Cardiac fibroblast (primary cell): ENCODE results near the gene SLC37A2.

Experiments
- DNase-seq, 2 donors: peaks; one replicate each; pipeline versions ENCODE4 v3.0.0 to v3.0.0-alpha.2; 2010; ENCODE audit warnings: low read depth in 2 of 2
- H3K4me3 ChIP-seq, 2 donors: replicated peaks in 1 of 2; 1 replicate in 1 of 2; 2 replicates in 1 of 2; pipeline ENCODE4 v1.5.1; 2011; ENCODE audit warnings: low read depth in 2 of 2, low read length in 2 of 2, mild to moderate bottlenecking in 2 of 2, moderate library complexity in 1 of 2
- CTCF ChIP-seq: IDR thresholded peaks from one replicate; pipeline ENCODE4 v1.5.1; 2011; ENCODE audit warnings: low read depth, mild to moderate bottlenecking, low read length, inconsistent platforms

The SLC37A2 gene

GRCh38 chr11:125082611-125083311 lies 19.7 kb downstream of the SLC37A2 start:
- H3K4me3 ChIP-seq: no peak overlapping the region
- peak; percentile 59 to 89 for DNase-seq
- no peak for TF ChIP-seq CTCF

DNA sequence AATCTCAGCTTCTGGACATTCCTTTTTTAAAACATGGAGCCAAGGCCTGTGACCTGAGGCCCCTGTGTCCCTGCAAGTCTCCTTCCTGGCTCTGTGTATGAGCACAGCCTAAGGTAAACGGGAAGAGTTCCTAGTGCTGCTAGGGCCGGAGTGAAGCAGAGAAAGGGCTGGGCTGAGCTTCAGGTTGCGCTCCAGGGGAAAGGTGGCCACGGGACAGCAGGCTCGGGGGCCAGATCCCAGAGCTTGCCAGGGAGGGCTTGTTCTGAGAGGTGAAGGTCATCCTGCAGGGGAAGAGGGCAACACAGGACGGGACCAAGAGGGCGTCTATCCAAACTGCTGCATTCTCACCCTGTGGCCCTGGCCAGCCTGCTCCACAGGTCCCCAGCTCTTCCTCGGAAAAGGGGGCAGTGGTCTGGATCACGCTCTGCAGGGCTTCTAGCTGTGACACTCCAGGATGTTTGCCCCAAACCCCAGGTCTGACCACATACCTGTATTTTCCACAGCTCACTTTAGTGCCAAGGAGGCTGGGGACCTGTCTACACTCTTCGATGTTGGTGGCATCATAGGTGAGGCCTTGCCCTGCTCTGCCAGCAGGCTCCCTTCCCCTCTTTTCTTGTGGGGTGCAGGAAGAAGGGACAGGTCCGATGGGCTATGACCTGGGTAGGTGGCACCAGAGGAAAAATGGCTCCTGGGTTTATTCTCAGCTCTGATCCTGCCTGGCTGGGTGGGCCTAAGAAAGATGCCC lies 20.4 kb downstream of the SLC37A2 start:
- no peak for TF ChIP-seq CTCF
- no peak overlapping the region for H3K4me3 ChIP-seq
- DNase-seq: no peak

- H3K4me3 ChIP-seq: no peak overlapping the region
- no peak for TF ChIP-seq CTCF
- no peak for DNase-seq
Observed at GRCh38 chr11:125084057-125084416, 20.9 kb downstream of the SLC37A2 start.

DNA sequence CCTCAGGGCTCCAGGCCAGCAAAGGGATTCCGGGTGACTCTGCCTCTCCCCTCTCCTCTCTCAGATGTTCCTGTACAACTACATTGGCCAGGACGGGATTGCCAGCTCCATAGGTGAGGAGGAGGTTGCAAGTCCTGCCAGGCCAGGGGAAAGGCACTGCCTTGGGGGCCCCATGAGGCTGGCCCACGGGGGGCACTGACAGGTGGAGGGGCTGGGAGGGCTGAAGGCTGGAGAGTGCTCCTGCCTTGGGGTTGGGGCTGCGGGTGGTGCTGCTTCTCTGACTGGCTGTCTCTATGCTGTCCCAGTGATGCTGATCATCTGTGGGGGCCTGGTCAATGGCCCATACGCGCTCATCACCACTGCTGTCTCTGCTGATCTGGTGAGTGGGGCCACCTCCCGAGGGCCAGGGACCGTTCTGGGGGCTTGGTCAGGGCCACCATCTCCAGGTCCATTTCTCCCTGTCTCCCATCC lies 21.7 kb downstream of the SLC37A2 start:
- DNase-seq: no peak

DNA sequence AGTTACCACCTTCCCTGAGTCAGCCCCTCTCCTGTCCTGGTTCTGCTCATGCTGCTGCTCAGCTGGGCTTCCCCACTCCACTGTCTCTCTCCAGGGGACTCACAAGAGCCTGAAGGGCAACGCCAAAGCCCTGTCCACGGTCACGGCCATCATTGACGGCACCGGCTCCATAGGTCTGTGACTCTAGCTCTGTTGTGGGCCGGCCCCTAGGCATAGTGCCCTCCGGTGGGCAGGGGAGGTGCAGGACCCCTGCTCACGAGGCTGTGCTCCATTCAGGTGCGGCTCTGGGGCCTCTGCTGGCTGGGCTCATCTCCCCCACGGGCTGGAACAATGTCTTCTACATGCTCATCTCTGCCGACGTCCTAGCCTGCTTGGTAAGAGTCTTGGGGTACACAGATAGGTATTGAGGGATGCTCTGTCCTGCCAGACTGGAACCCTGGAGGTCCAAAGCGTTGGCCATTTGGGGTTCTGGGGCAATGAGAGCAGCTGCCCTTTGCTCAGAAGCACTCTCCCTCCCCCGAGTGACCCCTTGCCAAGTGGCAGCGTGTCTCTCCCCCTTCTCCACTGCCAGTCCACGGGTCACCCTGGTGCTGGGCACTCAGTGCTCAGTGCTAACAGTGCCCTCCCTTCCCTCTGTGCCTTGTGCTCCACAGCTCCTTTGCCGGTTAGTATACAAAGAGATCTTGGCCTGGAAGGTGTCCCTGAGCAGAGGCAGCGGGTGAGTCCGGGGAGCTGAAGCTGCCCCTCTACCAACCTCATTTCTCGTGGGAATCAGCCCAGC lies 22.4 kb downstream of the SLC37A2 start:
- DNase-seq: no peak
- no peak for TF ChIP-seq CTCF
- H3K4me3 ChIP-seq: no peak overlapping the region

More for the DNA sequence above, 21.7 kb downstream of the SLC37A2 start:
- H3K4me3 ChIP-seq: no peak overlapping the region
- TF ChIP-seq CTCF: no peak

DNA sequence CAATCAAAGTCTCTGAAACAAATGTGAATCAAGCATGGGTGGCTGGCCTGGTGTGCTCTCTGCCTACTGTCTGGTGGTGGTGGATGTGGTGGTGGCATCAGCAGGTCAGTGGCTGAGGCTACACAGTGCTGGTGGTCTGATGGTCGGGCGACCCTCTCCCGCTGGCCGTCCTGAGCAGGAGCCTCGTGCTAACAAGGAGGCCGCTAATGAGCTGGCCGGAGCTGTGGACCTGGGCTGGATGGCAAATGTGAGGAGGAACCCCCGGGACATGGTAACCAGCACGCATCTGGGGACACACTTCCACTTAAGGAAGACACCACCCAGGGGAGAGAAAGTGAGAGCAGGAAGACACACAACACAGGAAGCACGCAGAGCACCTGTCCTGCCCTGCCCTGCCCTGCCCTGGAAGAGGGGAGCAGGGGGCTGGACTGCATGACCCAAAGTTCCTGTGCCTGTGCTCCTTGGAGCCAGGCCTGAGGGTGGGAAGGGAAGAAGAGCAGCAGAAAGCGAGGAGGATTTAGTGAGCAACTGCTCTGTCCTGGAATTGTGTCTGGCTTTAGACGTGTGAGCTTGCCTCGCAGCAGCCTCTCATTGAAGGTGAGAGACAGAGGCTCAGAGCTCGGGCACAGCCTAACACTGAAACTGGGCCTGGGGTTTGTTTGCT lies 23.7 kb downstream of the SLC37A2 start:
- DNase-seq: no peak
- no peak for TF ChIP-seq CTCF
- no peak overlapping the region for H3K4me3 ChIP-seq
